ENCODE results near the gene HGS.

HGS gene

GRCh38 chr17:81691196-81691595 is 7.4 kb downstream of the HGS start:
- no peak for TF ChIP-seq EZH2phosphoT487 (IDR thresholded peaks at IDR 0.05; ENCODE audit: borderline replicate concordance, low read length)
- TF ChIP-seq, protein P1, sequence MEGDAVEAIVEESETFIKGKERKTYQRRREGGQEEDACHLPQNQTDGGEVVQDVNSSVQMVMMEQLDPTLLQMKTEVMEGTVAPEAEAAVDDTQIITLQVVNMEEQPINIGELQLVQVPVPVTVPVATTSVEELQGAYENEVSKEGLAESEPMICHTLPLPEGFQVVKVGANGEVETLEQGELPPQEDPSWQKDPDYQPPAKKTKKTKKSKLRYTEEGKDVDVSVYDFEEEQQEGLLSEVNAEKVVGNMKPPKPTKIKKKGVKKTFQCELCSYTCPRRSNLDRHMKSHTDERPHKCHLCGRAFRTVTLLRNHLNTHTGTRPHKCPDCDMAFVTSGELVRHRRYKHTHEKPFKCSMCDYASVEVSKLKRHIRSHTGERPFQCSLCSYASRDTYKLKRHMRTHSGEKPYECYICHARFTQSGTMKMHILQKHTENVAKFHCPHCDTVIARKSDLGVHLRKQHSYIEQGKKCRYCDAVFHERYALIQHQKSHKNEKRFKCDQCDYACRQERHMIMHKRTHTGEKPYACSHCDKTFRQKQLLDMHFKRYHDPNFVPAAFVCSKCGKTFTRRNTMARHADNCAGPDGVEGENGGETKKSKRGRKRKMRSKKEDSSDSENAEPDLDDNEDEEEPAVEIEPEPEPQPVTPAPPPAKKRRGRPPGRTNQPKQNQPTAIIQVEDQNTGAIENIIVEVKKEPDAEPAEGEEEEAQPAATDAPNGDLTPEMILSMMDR (IDR thresholded peaks at IDR 0.05; ENCODE audit: low read depth, low read length, poor library complexity, severe bottlenecking) = no peak
- Histone ChIP-seq H3K4me3 (ENCODE audit: low read length) (no peak overlapping the region), H3K79me2 (ENCODE audit: control insufficient read depth, low read length) (peaks cover 40% of the 10 kb centered on the region), H3K9me2 (replicated peaks; ENCODE audit: control insufficient read depth, low read length) (no peaks in the 10 kb centered on the region), H3K27me3 (ENCODE audit: control insufficient read depth, low read length) (no peaks in the 10 kb centered on the region), H3F3A (ENCODE audit: control insufficient read depth, insufficient read depth) (no peaks in the 10 kb centered on the region), H3K27ac (ENCODE audit: low read depth, low read length) (no peak overlapping the region), H3K4me1 (ENCODE audit: control insufficient read depth, low read length) (no peaks in the 10 kb centered on the region), H4K20me1 (ENCODE audit: control insufficient read depth, insufficient read depth, low read depth, low read length) (peaks cover 3% of the 10 kb centered on the region; the same call in 1 of the 2 replicates), H3K9me3 (ENCODE audit: control insufficient read depth, insufficient read depth, low read length) (no peaks in the 10 kb centered on the region), H3K4me2 (ENCODE audit: low read length) (no peak overlapping the region), H3K36me3 (ENCODE audit: control insufficient read depth, low read length) (peaks cover 97% of the 10 kb centered on the region)

DNA sequence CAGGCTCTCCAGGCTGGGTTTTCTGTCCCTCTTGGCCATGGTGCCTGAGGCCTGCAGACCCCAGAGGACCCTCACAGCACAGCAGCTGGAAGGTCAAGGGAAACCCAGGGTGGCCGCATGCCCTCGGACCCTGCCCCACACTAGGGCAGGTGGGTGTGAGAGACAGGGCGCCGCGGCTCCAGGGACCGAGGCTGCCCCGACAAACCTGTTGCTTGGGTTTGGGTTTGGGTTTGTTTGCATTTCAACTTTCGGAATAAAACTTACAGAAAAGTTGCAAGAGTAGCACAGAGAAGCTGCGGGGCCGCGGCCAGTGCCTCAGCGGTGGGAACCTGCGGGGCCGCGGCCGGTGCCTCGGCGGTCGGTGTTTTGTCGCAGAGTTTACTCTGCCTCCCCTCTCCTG is 7.8 kb downstream of the HGS start:
- Histone ChIP-seq H3K9me2 (replicated peaks; ENCODE audit: control insufficient read depth, low read length) (no peaks in the 10 kb centered on the region), H3K27me3 (ENCODE audit: control insufficient read depth, low read length) (no peaks in the 10 kb centered on the region), H3K4me2 (ENCODE audit: low read length) (no peak overlapping the region), H3K9me3 (ENCODE audit: control insufficient read depth, insufficient read depth, low read length) (no peaks in the 10 kb centered on the region), H4K20me1 (ENCODE audit: control insufficient read depth, insufficient read depth, low read depth, low read length) (no peaks in the 10 kb centered on the region), H3K27ac (ENCODE audit: low read depth, low read length) (no peak overlapping the region), H3K4me3 (ENCODE audit: low read length) (no peak overlapping the region), H3K4me1 (ENCODE audit: control insufficient read depth, low read length) (no peaks in the 10 kb centered on the region), H3F3A (ENCODE audit: control insufficient read depth, insufficient read depth) (no peaks in the 10 kb centered on the region), H3K79me2 (ENCODE audit: control insufficient read depth, low read length) (peaks cover 38% of the 10 kb centered on the region), H3K36me3 (ENCODE audit: control insufficient read depth, low read length) (peaks cover 97% of the 10 kb centered on the region)
- TF ChIP-seq EZH2phosphoT487 (IDR thresholded peaks at IDR 0.05; ENCODE audit: borderline replicate concordance, low read length) = no peak
- TF ChIP-seq, protein P1 (IDR thresholded peaks at IDR 0.05; ENCODE audit: low read depth, low read length, poor library complexity, severe bottlenecking) = no peak

DNA sequence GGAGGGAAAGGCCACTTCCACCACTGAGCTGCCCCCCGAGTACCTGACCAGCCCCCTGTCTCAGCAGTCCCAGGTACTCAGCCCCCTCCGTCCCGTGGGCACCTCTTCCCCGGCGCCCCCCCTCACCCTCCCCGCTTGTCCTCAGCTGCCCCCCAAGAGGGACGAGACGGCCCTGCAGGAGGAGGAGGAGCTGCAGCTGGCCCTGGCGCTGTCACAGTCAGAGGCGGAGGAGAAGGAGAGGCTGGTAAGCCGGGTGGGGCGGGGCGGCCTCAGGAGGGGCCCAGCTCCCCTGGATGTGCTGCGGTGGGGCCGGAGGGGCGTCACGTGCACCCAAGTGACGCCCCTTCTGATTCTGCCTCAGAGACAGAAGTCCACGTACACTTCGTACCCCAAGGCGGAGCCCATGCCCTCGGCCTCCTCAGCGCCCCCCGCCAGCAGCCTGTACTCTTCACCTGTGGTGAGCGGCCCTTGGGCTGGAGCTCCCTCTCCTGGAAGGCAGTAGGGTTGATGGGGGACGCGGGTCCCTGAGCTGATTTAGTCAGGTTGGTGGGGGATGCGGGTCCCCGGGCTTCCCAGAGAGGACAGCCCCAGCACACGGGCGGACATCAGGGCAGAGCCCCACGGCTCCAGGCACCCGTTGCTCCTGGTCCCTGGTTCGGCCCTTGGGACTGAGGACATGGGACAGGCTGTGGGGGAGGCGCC is 9.8 kb downstream of the HGS start:
- peaks cover 97% of the 10 kb centered on the region for H3K36me3 ChIP-seq (ENCODE audit: control insufficient read depth, low read length)
- H3K79me2 ChIP-seq (ENCODE audit: control insufficient read depth, low read length) = peaks cover 32% of the 10 kb centered on the region
- no peak overlapping the region for H3K4me3 ChIP-seq (ENCODE audit: low read length)
- no peaks in the 10 kb centered on the region for H3K9me3 ChIP-seq (ENCODE audit: control insufficient read depth, insufficient read depth, low read length)
- H4K20me1 ChIP-seq (ENCODE audit: control insufficient read depth, insufficient read depth, low read depth, low read length) = no peaks in the 10 kb centered on the region
- TF ChIP-seq, protein P1 (IDR thresholded peaks at IDR 0.05; ENCODE audit: low read depth, low read length, poor library complexity, severe bottlenecking) = peak; percentile 42
- no peak for TF ChIP-seq EZH2phosphoT487 (IDR thresholded peaks at IDR 0.05; ENCODE audit: borderline replicate concordance, low read length)
- H3F3A ChIP-seq (ENCODE audit: control insufficient read depth, insufficient read depth) = no peaks in the 10 kb centered on the region
- no peaks in the 10 kb centered on the region for H3K27me3 ChIP-seq (ENCODE audit: control insufficient read depth, low read length)
- H3K9me2 ChIP-seq (replicated peaks; ENCODE audit: control insufficient read depth, low read length) = no peaks in the 10 kb centered on the region
- no peaks in the 10 kb centered on the region for H3K4me1 ChIP-seq (ENCODE audit: control insufficient read depth, low read length)
- no peak overlapping the region for H3K4me2 ChIP-seq (ENCODE audit: low read length)
- no peak overlapping the region for H3K27ac ChIP-seq (ENCODE audit: low read depth, low read length)

Data from DOHH2 (cell line).